HG03571 (cell line): ENCODE measurements around the gene C2CD4C.
"Not testable (repeated sequence)": the region's sequence is repeated elsewhere in the genome, so short reads cannot be mapped to it uniquely, and the experiment has no call there.

ENCODE experiments used
- ATAC-seq: cut with Tn5 transposase; IDR thresholded peaks from one replicate; pipeline ENCODE4 v1.9.1; 2021; ENCODE audit not compliant: unreplicated experiment

The C2CD4C gene

GRCh38 chr19:408902-409515 is at the start of gene C2CD4C:
TSS of gene C2CD4C (minus strand) at chr19:409147. CDS start at chr19:408361, 786 bp downstream.
- ATAC-seq: no peak

GRCh38 chr19:458091-459042 is 49.4 kb upstream of the C2CD4C start:
- no peak for ATAC-seq

GRCh38 chr19:457636-458035 is 48.7 kb upstream of the C2CD4C start:
- ATAC-seq: no peak

- ATAC-seq: no peak
These were observed 47.7 kb upstream of the C2CD4C start for GRCh38 chr19:456547-457110.

- ATAC-seq: no peak
These were observed 47.1 kb upstream of the C2CD4C start for GRCh38 chr19:455851-456546.

- no peak for ATAC-seq
These were observed 46.2 kb upstream of the C2CD4C start for GRCh38 chr19:455031-455705.

- ATAC-seq: no peak
These were observed 44.7 kb upstream of the C2CD4C start for GRCh38 chr19:453606-454005.

GRCh38 chr19:452829-453228 is 43.9 kb upstream of the C2CD4C start:
- ATAC-seq: no peak

GRCh38 chr19:450912-451481 is 42.0 kb upstream of the C2CD4C start:
- not testable (repeated sequence) for ATAC-seq

- ATAC-seq: no peak
These were observed 41.0 kb upstream of the C2CD4C start for GRCh38 chr19:449916-450315.

- no peak for ATAC-seq
These were observed 39.0 kb upstream of the C2CD4C start for GRCh38 chr19:447816-448560.

GRCh38 chr19:447064-447426 is 38.1 kb upstream of the C2CD4C start:
- ATAC-seq: no peak

GRCh38 chr19:444677-445210 is 35.8 kb upstream of the C2CD4C start:
- no peak for ATAC-seq

- no peak for ATAC-seq
These were observed 34.1 kb upstream of the C2CD4C start for GRCh38 chr19:443005-443404.

GRCh38 chr19:442085-442484 is 33.1 kb upstream of the C2CD4C start:
- no peak for ATAC-seq

- ATAC-seq: no peak
These were observed 32.4 kb upstream of the C2CD4C start for GRCh38 chr19:441213-441836.

GRCh38 chr19:440391-441212 is 31.7 kb upstream of the C2CD4C start:
- ATAC-seq: no peak
